Measurements from ENCODE around the gene LRTM2.

The LRTM2 gene

DNA sequence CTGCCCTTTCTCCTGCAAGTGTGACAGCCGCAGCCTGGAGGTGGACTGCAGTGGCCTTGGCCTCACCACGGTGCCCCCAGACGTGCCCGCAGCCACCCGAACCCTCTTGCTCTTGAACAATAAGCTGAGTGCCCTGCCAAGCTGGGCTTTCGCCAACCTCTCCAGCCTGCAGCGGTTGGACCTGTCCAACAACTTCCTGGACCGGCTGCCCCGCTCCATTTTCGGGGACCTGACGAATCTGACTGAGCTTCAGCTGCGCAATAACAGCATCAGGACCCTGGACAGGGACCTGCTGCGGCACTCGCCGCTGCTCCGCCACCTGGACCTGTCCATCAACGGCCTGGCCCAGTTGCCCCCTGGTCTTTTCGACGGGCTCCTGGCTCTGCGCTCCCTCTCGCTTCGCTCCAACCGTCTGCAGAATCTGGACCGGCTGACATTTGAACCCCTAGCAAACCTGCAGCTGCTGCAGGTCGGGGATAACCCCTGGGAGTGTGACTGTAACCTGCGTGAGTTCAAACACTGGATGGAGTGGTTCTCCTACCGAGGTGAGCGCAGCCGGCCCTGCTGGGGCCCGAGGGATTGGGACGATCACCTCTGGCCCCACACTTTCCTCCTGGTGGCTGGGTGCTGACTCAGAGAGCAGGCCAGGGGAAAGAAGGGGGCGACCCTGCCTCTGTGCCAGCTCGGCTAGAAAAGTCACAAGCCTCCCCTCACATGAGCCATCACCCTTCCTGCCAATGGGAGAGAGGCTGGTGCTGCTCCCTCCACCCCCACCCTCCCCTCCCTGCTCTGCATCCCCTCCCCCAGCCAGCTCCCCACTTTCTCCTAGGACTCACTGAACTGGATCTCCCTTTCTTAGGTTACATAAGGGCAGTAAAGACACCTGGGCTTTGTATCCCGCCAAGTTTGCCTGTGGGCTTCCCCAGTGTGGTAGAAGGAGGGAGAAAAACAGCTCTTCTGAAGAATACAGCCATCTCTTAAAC, 10.9 kb downstream of the LRTM2 start:
- no peak for DNase-seq

DNA sequence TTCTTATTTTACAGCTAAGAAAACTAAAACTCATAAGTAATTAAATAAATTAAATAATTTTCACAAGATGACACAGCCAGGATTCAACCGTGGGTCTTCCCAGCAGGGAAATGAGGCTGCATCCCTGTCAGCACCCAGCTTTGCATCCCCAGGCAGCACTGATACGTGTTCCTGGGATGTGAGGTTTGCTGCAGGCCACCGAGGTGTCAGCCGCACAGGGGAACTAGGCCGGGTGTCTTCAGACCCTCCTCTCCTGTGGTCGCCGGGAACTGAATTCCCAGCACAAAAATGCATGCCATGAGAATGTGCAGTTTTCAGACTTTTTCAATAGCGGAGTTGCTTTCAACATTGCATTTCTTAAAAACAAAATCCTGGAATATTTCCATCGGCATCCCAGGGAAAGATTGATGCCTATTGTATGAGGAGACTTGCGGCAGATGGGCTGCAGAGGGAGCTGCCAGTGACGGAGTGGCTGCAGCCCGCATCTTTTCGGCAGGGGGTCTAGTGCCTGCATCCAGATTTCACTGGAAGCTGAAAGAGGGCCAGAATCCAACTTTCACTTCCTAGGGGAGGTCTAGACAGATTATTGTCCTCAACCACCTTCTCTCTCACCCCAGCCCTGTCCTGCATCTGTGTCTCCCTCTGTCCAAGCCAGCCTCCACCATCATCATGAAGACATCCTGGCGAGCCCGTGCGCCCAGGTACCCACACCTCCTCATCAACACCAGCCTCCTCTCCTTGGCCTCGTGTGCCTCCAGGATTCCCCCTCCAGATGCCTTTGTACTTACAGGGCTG, 12.6 kb downstream of the LRTM2 start:
- DNase-seq = no peak

DNA sequence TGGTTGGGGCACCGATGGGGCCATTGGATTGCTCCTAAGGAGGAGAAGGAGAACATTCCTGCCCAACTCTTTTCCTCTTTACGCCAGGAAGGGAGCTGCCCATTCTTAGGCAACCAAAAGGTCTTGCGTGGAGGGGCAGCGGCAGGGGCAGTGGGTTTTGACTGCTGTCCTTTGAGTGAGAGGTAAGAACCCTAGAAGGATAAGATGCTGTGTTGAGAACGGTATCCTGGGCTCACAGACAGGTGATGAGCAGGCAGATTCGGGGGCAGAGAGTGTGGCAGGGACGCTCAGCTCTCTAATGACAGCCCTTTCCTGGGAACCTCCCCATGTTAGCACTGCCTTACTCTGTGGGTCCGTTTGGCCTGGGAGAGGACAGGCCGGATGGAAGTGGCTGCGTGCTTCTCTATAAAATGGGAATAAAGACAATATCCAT, 13.2 kb downstream of the LRTM2 start:
- no peak for DNase-seq

DNA sequence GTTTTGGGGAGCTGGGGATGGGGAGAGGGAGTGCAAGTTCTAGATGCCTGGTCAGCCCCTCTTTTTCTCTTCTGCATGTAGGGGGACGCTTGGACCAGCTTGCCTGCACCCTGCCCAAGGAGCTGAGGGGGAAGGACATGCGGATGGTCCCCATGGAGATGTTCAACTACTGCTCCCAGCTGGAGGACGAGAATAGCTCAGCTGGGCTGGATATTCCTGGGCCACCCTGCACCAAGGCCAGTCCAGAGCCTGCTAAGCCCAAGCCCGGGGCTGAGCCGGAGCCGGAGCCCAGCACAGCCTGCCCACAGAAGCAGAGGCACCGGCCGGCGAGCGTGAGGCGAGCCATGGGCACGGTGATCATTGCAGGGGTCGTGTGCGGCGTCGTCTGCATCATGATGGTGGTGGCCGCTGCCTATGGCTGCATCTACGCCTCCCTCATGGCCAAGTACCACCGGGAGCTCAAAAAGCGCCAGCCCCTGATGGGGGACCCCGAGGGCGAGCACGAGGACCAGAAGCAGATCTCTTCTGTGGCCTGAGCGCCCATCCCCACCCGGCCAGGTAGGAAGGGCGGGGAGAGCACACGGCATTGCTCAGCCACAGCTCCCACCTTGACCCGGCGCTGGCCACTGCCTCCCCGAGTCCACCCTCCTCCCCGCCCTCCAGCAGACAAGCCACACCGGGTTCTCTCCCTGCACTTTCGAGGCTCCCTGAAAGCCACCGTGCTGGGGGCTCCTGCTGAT, 14.0 kb downstream of the LRTM2 start:
- DNase-seq = no peak

DNA sequence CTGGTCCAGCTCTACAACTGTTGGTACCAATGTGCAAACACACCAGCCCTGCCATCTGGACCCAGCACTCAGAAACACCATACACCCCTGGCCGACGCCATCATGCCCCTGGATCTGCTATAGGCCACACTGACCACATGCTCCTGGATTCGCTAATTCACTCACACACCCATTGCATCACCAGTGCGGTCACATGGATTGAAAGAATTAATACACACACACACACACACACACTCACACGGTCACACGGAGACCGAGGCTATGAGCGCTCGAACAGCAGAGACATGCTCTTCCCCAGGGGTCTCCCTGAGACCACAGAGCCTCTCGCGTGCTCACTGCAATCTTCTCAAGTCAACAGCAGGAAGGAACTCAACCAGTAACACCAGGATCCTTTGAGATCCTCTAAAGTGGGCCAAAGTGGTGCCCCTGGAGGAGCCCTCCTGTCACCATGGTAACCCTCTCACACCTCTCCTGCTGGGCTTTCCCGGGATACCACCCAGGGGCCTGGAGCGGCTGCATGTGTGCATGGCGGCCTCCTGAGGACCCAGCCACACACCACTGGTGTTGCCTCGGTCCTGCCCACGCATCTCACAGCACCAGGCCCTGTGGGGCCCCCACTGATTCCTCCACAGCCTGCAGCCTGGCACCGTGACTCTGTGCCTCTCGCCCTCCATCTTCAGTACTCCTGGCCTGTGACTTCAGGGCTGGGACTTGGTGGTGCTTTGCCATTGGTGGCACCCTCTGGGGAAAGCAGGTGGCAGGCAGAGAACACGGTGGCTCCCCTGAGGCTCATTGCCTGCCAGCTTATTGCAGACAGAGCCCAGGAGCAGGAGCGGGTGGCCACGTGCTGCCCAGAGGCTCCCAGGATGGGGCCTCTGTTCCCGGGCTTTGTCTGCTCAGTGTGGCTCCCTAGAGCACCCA, 15.1 kb downstream of the LRTM2 start:
- no peak for DNase-seq

DNA sequence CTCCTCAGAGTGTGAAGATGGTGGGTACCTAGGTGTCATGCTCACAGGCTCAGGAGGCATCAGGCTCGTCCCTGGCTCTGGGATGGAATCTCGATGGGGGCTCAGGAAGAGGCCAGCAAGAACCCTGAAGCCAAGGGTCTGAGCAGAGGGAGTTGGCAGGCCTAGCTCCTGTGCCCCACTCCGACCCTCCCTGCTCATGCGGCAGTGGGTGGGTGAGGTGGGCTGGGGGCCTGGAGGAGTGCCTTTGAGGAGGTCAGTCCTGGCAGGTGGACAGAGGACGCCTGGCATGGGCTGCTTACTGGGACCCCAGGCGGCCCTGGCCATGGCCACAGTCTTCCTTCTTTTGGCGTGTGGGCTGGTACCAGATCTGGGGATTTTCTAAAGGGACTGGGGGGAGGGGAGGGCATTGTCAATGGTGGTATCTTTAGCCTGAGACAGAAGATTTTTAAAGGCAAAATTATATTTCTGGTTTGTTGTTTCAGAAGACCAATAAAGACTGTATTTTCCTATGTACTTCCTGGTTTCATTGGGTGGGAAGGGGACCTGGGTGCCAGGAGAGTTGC, 16.0 kb downstream of the LRTM2 start:
- DNase-seq = no peak

DNA sequence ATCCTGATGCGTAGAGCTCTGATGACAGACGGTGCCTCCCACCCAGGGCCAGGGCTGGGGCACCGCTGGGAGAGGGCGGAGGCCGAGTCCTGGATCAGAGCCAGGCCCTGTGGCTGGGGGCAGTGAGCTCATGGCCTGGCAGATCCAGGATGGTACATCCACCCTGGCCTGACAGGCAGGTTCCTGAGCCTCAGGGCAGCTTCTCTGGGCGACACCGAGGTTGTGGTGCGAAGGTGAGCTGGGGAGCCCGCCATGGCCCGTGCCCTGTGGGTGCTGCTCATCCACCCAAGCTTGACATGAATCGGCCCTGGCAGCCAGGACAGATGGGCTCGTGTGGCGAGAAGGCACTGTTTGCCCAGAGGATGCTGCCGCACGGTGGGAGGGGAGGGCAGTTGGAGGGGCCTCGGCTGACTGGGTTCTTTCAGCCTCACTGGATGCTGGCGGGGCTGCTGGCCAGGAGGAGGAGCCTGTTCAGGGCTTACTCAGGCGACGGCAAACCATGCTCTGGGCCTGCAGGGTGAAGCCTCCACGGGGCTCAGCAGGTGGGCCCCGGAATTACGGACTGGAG, 16.6 kb downstream of the LRTM2 start:
- DNase-seq = no peak

DNA sequence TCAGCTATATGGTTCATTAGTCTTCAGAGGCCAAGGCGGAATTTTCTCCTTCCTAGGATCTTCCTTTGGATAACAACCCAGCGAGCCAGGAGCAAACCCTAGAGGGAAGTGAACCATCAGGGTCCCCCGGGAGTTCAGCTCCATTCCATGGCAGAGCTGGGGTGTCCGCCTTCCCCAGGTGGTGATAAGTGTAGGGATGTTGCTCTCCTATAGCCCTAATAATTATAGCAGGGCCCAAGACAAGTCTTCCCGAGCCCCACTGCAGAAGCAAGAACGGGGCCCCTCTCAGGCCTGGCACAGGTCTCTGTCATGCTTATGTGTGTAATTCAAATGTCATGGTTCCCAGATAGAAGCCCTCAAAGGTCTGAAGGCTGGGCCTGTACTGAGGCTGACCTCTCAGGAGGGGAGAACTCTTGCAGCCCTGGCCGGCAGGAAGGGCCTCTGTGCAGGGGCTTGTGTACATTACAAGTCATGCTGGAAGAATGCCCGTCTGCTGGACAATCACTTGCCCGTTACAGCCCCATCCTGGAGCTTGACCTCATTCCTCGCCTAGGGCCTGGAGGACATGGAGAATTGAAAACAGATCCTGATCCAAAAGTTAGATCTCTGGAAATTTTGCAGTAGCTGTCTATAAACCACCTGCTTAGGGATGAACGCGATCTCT, 17.3 kb downstream of the LRTM2 start:
- no peak for DNase-seq

DNA sequence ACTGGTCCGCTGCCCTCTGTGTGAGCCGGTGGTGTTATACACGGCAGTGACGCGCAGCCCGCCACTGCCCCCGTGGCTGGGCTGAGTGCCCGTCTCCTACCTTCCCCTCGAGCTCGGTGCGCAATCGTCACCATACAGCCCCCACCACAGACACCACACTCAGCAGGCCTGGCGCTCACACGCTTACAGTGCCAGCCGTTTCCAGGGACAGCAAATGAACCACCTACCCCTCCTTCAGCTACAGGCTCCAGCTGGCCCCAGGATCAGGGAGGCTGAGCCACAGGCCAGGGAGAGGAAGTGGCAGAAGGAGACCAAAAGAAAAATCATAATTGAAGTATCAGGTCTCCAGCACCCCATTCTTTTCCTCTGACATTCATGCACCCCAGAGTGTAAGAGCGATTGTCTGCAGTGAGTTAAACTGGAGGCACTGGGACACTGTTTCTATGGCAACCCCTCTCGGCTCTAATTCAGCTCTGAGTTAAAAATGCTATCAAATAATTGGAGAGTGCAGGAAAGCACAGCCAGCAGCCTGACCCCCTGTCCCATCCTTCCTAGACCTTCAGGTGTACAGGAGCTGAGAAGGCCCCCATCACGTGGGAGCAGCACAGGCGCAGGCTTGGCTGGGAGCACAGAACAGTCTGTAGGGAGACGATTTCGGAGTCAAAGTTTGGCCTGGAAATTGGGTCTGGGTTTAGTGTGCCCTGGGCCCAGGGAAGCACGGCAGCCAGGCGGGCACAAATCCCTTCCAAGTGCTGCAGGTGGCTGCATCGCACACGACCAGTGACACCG, 18.0 kb downstream of the LRTM2 start:
- DNase-seq = no peak

DNA sequence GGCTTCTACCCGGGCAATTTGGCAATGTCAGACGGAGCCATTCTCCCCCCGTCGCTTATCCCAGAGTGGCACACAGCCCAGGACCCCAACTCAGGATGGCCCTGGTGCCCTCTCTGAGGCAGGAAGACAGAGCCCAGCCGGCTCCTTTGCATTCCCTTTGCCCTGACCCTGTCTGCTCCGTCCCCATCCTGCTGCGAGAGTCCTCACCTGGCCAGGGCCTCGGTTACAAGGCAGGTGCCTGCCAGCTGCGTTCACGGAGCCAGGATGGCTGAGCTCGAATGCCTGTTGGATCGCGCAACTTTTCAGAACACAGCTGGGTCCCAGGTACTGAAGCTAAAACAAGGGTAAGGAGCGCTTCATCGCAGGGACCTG, 18.6 kb downstream of the LRTM2 start:
- DNase-seq = no peak

DNA sequence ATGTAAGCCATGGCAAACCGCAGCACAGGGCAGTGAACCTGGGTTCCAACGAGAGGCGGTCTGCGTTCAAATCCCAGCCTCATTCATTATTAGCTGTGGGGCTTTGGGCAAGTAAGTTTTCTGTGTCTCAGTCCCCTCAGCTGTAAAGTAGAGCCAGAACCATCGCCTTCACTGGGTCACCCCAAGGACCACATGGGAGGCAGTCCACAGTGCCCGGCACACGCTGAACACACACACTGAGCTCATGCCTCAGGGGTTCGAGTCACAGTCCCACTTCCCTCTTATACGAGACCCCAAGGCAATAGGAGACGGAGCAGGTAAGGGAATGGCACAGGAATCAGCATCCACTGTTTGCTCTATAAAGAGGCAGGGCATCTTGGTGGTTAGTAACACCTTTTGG, 19.1 kb downstream of the LRTM2 start:
- no peak for DNase-seq

DNA sequence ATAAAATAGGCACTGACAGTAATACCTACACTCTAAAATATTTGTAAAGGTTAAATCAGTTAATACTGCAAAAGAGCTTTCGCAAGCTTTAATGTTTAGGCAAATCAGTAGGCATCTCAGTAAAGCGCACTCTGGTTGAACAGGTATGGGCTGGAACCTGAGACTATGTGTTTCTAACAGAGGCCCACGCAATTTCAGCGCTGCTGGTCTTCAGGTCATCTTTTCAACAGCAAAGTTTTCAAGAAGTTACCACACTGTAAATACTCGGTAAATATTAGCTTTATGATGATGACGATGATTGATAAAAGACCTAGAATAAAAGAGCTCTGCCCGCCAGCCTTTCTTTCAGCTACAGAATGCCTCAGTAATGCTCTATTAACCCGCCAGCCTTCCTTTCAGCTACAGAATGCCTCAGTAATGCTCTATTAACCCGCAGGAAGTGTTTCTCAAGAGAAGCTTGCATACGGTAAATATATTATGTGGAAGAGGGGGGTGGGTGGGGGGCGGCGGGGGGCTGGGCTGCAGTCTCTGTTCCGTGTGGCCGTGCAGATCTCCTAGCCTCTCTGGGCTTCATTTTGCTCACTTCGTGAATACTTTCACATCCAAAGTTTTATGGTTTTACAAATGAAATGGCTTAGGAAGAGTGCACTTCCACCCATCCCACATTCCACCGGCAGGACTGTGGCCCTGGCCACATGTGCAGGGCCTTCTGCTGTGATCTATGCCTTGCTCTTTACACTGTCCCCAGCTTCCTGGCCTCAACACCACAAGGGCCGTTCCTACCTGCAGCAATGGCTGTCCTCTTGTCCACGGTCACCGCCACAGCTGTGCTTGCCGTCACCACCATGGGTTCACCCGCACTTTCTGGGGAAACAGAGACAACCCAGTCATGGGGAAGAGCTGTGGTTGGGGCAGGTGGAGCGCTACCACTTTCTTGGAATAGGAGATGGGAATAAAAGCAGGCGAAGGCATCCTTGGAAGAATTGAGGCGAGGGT, 19.9 kb downstream of the LRTM2 start:
- DNase-seq = no peak

DNA sequence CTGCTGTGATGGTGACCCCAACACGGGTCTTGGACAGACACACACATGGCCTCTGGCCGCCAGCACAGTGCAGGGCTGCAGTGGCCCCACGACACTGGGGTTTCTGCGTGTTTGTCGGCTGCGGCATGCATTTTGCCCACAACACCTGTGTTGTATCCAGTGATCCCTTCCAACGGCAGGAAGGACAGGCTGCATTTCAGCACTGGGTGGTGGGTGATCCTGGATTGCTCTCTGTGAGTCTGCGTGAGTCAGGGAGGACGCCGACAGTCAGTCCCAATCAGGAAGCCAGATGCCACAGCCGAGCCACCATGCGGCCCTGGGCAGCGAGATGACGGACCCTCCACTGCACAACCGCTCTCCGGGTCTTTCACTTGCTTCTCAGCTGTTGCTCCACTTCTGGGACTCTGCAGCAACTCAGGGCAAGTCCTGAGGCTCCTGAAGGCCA, 20.6 kb downstream of the LRTM2 start:
- DNase-seq = no peak

DNA sequence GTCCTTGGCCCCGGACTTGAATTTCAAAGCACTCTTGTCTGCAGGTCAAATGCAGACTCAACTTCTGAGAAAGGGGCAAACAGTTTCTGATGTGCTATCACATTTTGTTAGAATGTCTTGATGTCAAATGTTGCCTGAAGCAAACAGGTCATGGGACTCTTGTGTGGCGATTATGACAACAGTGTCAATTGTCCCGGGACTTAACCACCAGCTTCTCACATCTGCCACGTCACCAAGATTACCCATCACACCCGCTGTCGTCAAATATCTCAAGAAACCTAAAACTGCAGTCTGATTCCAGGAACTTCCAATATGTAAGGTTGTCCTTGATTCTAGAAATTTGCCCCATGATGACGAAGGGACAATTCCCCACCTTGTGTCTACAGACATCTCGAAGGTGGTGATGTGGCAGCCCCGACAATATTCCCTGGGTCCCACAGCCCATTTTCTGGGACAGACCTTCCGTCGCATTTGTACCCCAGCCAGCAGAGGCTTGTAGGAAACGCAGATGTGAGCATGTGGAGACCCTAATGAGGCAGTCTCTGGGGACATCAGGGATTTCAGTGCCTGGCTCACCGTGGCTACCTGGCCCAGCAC, 21.3 kb downstream of the LRTM2 start:
- no peak for DNase-seq

DNA sequence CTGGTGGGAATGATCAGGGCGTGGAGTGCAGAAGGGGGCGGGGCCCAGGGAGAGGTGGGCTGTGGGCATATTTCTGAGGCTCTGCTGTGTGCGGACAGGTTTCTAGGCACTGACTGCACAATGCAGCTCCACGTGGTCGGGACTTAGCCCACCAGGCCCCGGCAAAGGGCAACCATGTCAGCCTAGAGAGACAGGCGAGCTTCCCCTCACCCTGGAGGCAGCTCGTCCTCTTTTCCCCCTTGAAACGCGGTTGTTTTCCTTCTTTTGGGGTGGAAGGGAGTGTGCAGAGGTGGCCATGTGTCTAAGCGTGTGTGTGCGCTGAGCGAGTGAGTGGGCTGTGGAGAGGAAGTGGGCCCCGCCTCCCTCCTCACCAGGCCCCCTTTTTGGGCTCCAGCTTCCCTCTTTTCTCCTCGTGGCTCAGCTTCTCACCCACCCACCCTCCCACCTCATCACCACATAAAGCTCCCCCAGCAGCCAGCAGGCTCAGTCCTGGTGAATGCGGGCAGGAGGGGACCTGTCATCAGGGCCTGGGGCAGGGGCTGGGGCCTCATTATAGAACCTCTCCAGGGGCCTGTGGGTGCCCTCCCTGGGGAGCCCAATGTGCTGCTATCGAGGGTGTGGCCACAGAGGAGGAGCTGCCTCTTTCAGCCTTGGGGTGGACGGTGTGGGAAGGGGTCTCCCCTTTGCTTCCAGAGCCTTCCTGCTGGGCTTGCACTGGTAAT, 22.0 kb downstream of the LRTM2 start:
- DNase-seq = no peak

DNA sequence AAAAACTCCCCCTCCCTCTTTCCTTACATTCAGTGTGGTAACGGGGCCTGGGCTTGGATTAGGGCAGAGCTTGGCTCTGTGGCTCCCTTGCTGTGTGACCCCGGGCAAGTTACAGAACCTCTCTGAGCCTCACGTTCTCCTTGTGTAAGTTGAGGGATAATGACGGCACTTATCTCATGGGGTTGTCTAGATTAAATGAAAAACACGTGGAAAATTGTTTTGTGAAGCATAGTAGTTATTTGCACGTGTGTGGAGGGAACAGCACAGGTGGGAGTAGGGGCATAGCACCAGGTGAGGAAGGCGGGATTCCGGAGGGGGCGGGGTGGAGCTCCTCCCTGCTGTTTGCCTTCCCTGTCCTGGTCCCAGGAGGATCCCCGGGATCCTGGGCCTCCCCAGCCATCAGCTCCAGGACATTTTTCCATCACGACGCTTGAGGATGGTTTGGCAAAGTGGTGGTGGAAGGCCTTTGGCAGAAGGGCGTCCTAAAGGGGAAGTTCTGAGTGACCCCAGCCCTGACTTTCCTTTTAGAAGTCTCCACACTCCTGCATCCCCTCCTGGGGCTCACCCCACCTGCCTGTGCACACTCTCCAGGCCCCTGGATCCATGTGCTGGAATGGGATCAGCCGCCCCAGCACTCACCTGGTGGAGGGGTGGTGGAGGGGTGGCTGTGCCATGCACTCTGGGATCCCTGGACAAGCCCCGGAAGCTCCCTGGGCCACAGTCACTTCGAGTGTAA, 22.7 kb downstream of the LRTM2 start:
- DNase-seq = no peak

DNA sequence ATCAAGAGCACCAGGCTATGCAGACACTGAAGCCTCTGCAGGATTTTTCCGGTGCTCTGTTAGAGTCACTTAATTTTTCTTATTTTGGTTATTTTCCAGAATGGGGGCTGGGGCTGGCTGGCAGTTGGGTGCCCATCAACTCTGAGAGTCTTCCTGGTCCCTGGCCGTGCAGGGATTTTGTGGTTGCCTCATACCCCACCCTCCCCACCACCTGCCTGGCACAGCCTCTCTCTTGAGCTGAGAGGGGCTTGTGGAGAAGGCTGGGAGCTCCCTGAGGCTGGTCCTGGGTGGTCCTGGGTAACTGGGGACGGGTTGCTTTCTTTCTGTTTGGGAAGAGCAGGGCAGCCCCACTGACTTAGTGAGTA, 23.3 kb downstream of the LRTM2 start:
- no peak for DNase-seq

Measured in activated T-cell treated with anti-CD3 and anti-CD28 coated beads, Interleukin-2, amount 50 U/mL, for 48 hours (primary cell).